ENCODE data around the gene NDUFA9.

The NDUFA9 gene

DNA sequence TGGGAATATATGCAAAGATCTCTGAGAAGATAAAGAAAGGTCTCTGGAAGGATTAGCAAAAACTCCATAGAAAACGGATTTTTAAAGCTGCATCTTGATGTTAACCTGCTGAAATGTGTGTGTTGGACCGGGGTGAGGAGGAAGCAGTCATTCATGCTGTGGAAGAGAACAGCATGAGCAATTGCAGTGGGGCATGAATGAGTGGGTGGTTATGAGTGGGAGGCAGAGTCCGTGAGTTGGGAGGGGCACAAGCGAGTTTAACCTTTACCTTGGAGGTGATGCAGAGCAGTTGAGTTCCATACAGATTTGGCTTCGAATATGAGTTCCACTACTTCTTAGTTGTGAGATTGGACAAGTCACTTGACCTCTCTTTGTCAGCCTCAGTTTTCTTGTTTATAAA, 41.8 kb downstream of the NDUFA9 start:
- DNase-seq (ENCODE audit: low read depth in 2 of 2), result no peak
